PC-9 (cell line): ENCODE results near the gene ERC1. TPM values are rescaled to one million over a fixed set of nuclear protein-coding genes. Genes with fewer than 3 reads are reported as not detected.
A peak's percentile ranks its signal among the peaks of the same experiment; 100 is the strongest.

Experiments
- BruUV-seq: library from RNA; stranded (reverse); fragments of 400-500 nt; replicated peaks from 2 replicates; lab custom pipeline; 2021; lab: Mats Ljungman, UMichigan
- CTCF ChIA-PET: fragments of 300-600 bp; sonication (Branson Sonifier 250); formaldehyde crosslinking; loops from one replicate; lab custom pipeline; 2022; ENCODE audit warnings: antibody characterized with exemption; lab: Charles Lee
- POLR2A ChIA-PET: fragments of 300-600 bp; sonication (Branson Sonifier 250); formaldehyde crosslinking; loops from one replicate; lab custom pipeline; 2022; ENCODE audit warnings: antibody characterized with exemption; ENCODE audit not compliant: unreplicated experiment; lab: Charles Lee
- DNase-seq, 2 experiments: peaks; one replicate each; pipeline versions ENCODE4 v3.0.0 to v3.0.0-alpha.2; 2015 to 2022; ENCODE audit warnings: mixed read lengths in 1 of 2
- H2AFZ ChIP-seq: fragments of 200-600 bp; sonication (generic); 2 replicates; pipeline ENCODE4 v1.8.1; 2017; ENCODE audit warnings: antibody characterized with exemption
- H3F3A ChIP-seq: fragments of 200-600 bp; sonication (generic); 2 replicates; pipeline ENCODE4 v1.8.1; 2017; ENCODE audit warnings: antibody characterized with exemption, mild to moderate bottlenecking, low read depth; ENCODE audit not compliant: insufficient read depth
- H3K27ac ChIP-seq: fragments of 200-600 bp; sonication (generic); 2 replicates; pipeline ENCODE4 v1.6.1; 2016; ENCODE audit warnings: mixed run types
- H3K27me3 ChIP-seq: fragments of 200-600 bp; sonication (generic); 2 replicates; pipeline ENCODE4 v1.6.1; 2016; ENCODE audit warnings: low read depth, mixed run types; ENCODE audit not compliant: insufficient read depth
- H3K36me3 ChIP-seq: fragments of 200-600 bp; sonication (generic); 2 replicates; pipeline ENCODE4 v1.6.1; 2016; ENCODE audit warnings: low read depth, mixed run types
- H3K4me1 ChIP-seq: fragments of 200-600 bp; sonication (generic); replicated peaks from 2 replicates; pipeline ENCODE4 v1.6.1; 2016; ENCODE audit warnings: mixed run types; ENCODE audit not compliant: insufficient read depth
- H3K4me2 ChIP-seq: fragments of 200-600 bp; sonication (generic); 2 replicates; pipeline ENCODE4 v1.6.1; 2017; ENCODE audit warnings: mixed run types
- H3K4me3 ChIP-seq: fragments of 200-600 bp; sonication (generic); 2 replicates; pipeline ENCODE4 v1.6.1; 2016; ENCODE audit warnings: mixed run types
- H3K79me2 ChIP-seq: fragments of 200-600 bp; sonication (generic); 2 replicates; pipeline ENCODE4 v1.6.1; 2017; ENCODE audit warnings: low read depth, mixed run types
- H3K9me2 ChIP-seq: fragments of 200-600 bp; sonication (generic); 2 replicates; pipeline ENCODE4 v1.8.1; 2017; ENCODE audit warnings: mild to moderate bottlenecking; ENCODE audit not compliant: insufficient read depth
- H3K9me3 ChIP-seq: fragments of 200-600 bp; sonication (generic); 2 replicates; pipeline ENCODE4 v1.8.1; 2016; ENCODE audit warnings: low read depth; ENCODE audit not compliant: insufficient read depth
- H4K20me1 ChIP-seq: fragments of 200-600 bp; sonication (generic); 2 replicates; pipeline ENCODE4 v1.8.1; 2017; ENCODE audit not compliant: insufficient read depth
- CTCF ChIP-seq: fragments of 200-600 bp; sonication (generic); conservative IDR thresholded peaks from 2 replicates; pipeline ENCODE4 v1.6.1; 2017; ENCODE audit warnings: mixed run types, antibody characterized with exemption, mild to moderate bottlenecking, moderate library complexity
- EZH2 ChIP-seq: fragments of 200-600 bp; sonication (generic); IDR thresholded peaks from 2 replicates; pipeline ENCODE4 v1.8.0; 2017; ENCODE audit warnings: antibody characterized with exemption, low read depth
- intact Hi-C: fragments of 100-400 bp; cut with micrococcal nuclease; formaldehyde crosslinking; loops from one replicate; pipeline ENCODE4 v1.10.0; 2022; ENCODE audit not compliant: unreplicated experiment
- total RNA-seq: library from RNA; stranded (reverse); gene quantifications from 2 replicates; pipeline ENCODE4 v1.2.3, GENCODE V29; 2021

ERC1 gene
- total RNA-seq, 1 experiment from 2014 or later: 52.0 TPM

- H3K27ac ChIP-seq: 0 out of 2 replicates have a peak overlapping the region, but pooled peaks have one; percentile 4
- POLR2A ChIA-PET: interaction anchor here (0.6 kb wide), 1 partner anchor 23 kb away, joined by 4 read pairs; no protein-coding TSS in a partner anchor
- 0 out of 2 replicates have a peak, but pooled peaks cover 3% of the 10 kb centered on the region for H4K20me1 ChIP-seq
- no peak overlapping the region for H3K4me3 ChIP-seq
- 0 out of 2 replicates have a peak, but pooled peaks cover 4% of the 10 kb centered on the region for H3F3A ChIP-seq
- H3K79me2 ChIP-seq: no peaks in the 10 kb centered on the region
- no peak for DNase-seq
- no peak overlapping the region for H3K4me2 ChIP-seq
- H3K9me2 ChIP-seq: no peaks in the 10 kb centered on the region
- intact Hi-C loops: no loop called here
- no TSS peak for BruUV-seq
- H3K27me3 ChIP-seq: no peaks in the 10 kb centered on the region
- CTCF ChIA-PET: no interaction called here
- H3K36me3 ChIP-seq: no peaks in the 10 kb centered on the region; the same call in 1 of the 2 replicates
- H3K9me3 ChIP-seq: no peaks in the 10 kb centered on the region
- H3K4me1 ChIP-seq: no peaks in the 10 kb centered on the region
- H2AFZ ChIP-seq: no peak overlapping the region
- TF ChIP-seq CTCF: no peak
Observed at GRCh38 chr12:1203735-1204019, 212.7 kb downstream of the ERC1 start.

GRCh38 chr12:1204581-1205121, 213.6 kb downstream of the ERC1 start:
- Histone ChIP-seq H3K9me3 (no peaks in the 10 kb centered on the region), H3K27ac (no peak overlapping the region), H3K4me2 (no peak overlapping the region), H3K27me3 (no peaks in the 10 kb centered on the region), H3K4me3 (no peak overlapping the region), H3K79me2 (no peaks in the 10 kb centered on the region), H2AFZ (no peak overlapping the region), H3K36me3 (no peaks in the 10 kb centered on the region), H3K9me2 (no peaks in the 10 kb centered on the region), H3F3A (0 out of 2 replicates have a peak, but pooled peaks cover 4% of the 10 kb centered on the region), H3K4me1 (no peaks in the 10 kb centered on the region), H4K20me1 (0 out of 2 replicates have a peak, but pooled peaks cover 3% of the 10 kb centered on the region)
- no TSS peak for BruUV-seq
- intact Hi-C loops: no loop called here
- TF ChIP-seq EZH2: no peak
- no peak for TF ChIP-seq CTCF
- no peak for DNase-seq
- POLR2A ChIA-PET: interaction anchor here (0.6 to 0.7 kb wide), 2 partner anchors 17 to 99 kb away, joined by 3 to 5 read pairs; no protein-coding TSS in a partner anchor
- CTCF ChIA-PET: no interaction called here

- TF ChIP-seq EZH2 (no peak), CTCF (no peak)
- intact Hi-C loops: no loop called here
- Histone ChIP-seq H3K4me1 (no peaks in the 10 kb centered on the region), H2AFZ (no peak overlapping the region), H3K27ac (no peak overlapping the region), H3K9me2 (no peaks in the 10 kb centered on the region), H3K9me3 (no peaks in the 10 kb centered on the region), H3K36me3 (no peaks in the 10 kb centered on the region), H3F3A (0 out of 2 replicates have a peak, but pooled peaks cover 4% of the 10 kb centered on the region), H3K4me2 (no peak overlapping the region), H3K27me3 (no peaks in the 10 kb centered on the region), H4K20me1 (0 out of 2 replicates have a peak, but pooled peaks cover 3% of the 10 kb centered on the region), H3K4me3 (no peak overlapping the region), H3K79me2 (no peaks in the 10 kb centered on the region)
- no peak for DNase-seq
- no TSS peak for BruUV-seq
- ChIA-PET POLR2A (interaction anchor here (0.6 to 0.7 kb wide), 3 partner anchors 18 to 268 kb away, joined by 3 to 5 read pairs (median 3); no protein-coding TSS in a partner anchor), CTCF (no interaction called here)
Observed at GRCh38 chr12:1205512-1206060, 214.6 kb downstream of the ERC1 start.
